T-helper 9 cell (primary cell): ENCODE measurements around the gene NEK1.

Experiments
- DNase-seq: peaks from one replicate; pipeline ENCODE4 v3.0.0-alpha.2; 2020

NEK1 gene

DNA sequence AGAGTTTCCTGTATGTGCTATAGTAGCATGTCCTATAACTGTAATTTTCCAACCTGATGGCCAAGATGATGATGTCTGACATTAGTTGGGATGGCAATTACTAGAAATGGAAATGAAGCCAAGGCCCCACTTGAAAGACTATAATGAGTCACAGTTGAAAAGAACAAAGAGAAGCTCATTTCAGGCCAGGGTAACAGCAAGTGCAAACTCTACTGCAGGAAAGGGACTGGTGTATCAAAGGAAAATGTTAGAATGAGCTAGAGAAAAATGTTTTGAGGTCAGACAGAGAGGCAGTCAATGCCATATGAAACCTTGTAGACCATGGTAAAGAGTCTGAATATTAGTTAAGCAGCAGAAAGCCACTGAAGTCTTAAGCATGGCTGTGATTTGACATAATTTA, 195.4 kb downstream of the NEK1 start:
- no peak for DNase-seq

DNA sequence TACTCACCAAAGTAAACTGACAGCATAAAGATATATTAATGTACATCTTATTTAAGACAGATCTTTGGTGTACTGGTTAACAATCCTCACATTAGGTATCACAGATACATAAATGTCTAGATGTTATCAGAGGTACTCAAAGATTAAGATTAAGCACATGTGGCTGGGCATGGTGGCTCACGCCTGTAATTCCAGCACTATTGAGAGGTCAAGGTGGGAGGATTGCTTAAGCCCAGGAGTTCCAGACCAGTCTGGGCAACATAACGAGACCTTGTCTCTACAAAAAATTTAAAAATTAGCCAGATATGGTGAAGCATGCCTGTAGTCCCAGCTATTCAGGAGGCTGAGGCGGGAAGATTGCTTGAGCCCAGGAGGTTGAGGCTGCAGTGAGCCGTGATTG, 195.9 kb downstream of the NEK1 start:
- DNase-seq = no peak

DNA sequence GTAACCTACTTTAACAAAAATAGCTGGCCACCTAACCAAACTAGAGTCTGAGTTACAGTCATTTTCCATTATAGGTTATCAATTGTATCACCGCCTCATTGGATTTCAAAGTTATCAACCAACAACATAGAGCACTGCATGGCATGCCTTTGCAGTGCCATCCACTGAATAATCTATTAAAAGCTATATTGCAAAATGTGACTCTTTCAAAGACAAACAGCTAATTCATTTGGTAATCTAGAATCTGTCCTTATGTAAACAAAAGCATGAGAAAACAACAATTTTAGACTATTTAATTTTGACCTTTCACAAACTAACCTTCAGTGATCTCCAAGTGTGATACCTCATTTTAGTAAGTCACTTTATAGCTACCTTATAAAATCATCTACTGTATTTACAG, 197.5 kb downstream of the NEK1 start:
- DNase-seq = no peak

DNA sequence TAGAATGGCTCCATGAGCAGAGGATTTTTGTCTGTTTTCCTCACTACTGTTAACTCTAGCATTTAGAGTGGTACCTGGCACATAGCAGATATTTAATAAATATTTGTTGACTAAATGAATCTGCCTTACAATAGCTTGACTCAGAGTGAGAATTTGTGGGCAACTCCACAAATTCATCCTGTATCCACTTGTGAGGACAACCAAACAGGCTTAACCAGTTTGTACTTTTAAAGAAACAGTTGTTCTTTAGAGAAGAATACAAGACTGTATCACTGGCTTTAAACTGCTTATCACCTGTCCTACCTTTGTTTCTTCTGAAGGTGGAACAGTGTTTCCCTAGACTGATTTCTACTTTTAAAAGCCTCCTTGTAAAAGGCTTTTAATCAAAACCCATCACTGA, 200.3 kb downstream of the NEK1 start:
- no peak for DNase-seq

DNA sequence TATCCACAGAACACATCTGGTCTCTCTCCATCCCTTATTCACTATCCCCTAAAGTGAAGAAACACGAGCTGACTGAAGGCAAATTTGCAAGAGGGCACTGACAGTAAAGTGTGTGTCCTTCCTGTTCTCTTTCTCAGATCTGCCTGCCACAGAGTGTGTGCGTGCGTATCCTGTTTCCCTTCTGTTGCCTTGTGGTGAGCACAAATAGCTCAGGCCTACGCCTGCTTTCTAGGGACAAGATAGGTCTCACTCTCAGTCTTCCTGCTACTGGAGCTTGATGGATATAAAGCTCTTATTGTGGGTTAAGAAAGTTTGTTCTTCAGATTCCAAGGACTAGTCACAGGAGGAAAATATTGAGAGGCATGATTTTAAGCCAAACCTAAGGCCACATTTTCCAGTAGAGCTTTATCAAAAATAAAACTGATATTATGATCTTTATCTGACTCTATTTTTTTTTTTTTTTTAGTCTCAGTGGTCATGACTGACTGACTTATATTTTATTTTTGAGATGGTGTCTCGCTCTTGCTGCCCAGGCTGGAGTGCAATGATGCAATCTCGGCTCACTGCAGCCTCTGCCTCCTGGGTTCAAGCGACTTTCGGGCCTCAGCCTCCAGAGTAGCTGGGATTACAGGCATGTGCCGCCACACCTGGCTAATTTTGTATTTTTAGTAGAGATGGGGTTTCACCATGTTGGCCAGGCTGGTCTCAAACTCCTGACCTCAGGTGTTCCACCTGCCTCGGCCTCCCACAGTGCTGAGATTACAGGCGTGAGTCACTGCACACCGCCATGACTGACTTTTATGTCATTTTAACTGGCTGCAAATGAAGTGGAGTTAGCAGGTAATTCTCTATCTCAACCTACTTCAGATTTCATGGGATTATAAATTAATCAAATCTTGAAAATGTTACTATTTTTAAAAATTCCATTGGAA, 201.3 kb downstream of the NEK1 start:
- peak; percentile 4 for DNase-seq

DNA sequence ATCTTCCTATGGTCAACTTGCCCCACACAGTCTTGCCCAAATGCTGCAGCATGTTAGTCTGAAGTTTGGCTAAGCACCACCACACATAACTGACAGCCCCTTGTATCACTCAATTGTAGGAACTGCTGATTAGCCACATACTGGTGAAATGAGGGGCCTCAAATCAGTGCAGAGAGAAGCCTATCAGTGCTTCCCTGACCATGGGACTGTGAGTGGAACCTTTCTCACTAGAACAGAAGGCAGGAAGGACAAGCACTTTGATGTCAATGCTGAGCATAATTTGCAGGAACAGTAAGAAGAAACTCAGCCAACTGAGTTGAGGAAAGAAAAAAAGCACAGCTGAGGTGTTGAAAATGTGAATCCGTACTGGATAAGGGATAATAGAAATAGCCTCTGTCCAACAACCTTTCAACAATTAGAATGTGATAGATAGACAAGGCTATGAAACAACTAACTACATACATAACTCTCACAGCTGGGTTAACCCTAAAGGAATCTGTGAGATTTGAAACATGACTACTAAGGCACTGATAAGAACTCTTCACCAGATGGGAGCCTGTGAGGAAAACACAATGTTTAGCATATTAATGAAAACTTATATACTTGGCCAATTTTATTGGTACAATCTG, 205.1 kb downstream of the NEK1 start:
- no peak for DNase-seq

DNA sequence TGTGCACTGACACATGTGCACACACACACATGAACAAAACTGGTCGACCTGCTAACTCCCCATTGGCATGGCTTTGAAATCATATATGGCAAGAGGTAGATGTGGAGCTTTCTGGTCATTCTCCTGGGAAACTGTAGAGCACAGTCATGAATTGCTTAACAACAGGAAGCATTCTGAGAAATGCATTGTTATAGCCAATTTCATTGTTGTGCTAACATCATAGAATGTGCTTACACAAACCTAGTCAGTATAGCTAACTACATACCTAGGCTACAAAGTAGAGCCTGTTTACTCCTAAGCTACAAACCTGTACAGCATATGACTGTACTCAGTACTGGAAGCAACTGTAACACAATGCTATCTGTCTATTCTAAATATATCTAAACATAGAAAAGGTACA, 207.4 kb downstream of the NEK1 start:
- DNase-seq = no peak

DNA sequence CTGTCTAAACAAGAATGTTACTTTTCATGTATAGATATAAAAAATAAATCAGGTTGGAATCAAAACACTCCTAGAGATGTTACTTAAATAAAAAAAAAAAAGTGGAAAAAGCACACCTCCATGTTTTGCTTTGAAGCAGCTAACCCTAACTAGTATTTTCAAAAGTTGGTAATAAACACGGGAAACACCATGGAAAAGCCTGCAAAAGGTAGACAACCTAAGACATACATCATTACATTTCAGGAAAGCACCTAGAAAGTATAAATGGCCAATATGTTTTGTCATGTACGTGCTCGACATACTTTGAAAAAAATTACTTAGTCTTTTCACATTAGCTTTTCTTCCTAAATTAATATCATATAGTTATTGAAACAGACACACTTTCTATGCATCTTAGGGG, 211.6 kb downstream of the NEK1 start:
- no peak for DNase-seq

DNA sequence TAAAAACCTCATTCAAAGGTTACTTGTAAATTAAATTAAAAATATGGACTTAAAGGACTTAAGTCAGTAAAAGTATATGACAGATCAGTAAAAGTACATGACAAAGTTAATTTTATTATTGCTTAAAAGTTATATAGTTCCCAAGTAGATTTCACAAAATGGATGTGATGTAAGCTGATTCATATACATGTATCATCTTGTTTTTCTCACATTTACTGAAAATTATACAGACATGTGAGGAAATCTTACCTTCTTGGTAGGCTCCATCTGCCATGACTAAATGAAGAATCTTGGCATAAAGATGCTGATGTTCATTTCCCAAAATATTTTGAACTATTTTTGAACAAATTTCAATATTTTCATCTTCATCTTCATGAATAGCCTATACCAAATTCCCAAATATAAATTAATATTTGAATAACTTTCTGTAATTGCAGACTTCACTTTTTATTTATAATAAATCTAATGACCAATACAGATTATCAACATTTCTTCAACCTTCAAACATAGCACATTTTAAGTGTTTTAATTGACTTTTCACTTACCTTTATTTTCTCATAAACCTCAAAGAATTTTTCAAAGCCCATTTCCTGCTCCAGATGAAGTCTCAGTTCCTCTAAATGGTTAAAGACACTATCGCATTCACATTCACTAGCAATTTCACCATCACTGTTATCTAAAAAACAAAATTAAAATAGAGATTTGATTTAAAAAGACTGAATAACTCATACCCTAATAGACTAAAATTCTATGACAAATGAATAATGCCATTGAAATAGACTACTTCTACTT, 212.2 kb downstream of the NEK1 start:
- no peak for DNase-seq

DNA sequence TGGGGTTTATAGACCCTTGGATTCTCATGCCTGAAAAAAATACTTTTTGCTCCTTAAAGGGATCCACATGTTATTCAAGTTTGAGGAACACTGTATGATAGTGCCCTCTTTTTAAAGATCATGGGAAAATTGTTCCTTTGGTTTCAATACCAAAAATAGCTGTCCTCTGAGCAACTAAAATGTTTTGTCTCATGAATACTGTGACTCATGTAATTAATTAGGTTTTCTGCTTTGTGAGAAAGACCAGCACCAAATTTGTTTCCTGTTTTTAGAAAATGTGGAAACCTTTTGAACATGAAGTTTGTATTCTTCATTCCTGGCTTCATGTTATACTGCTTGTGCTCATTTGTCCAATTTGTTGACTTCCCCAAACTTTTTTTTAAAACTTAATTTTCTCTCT, 214.1 kb downstream of the NEK1 start:
- no peak for DNase-seq

DNA sequence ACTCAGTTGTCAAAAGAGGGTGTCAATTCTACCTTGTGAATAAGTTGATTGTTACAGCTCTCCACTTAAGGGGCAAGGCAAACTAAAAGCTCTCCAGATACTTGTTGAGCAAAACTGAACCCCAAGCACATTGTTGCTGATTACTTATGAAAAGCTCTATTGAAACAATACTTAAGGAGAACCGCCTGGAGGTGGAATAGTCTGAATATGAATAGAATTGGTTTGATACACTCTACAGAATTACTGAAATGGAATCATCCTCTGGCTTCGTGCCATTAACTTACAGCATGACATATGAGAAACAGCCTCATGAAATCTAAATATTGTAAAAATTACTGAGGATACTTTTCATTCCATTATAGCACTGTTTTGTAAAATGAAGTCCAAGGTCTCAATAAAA, 214.6 kb downstream of the NEK1 start:
- DNase-seq = no peak

DNA sequence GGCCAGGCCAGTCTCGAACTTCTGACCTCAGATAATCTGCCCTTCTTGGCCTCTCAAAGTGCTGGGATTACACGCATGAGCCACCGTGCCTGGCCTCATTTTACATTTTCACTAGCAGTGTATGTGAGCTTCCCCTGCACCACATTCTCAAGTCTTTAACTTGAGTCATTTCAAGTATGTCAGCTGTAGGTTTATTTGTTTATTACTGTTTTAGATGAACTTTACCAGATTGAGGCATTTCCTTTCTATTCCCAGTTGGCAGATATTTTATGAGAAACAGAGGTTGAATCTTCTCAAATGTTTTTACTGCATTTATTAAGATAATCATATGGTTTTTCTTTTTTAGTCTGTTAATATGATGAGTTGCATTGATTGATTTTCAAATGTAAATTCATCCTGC, 227.0 kb downstream of the NEK1 start:
- DNase-seq = no peak

DNA sequence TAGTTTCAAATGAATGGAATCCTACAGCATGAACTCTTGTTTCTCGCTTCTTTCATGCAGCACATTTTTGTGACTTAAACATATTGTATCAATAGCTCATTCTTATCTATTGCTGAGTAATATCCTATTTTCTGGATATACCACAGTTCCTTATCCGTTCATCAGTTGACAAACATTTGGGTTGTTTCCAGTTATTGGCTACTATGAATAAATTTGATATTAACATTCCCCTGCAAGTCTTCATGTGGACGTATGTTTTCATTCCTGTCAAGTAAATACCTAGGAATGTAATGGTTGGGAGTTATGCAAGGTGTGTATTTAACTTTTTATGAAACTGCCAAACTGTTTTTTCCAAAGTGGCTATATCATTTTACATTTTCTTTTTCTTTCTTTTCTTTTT, 227.6 kb downstream of the NEK1 start:
- no peak for DNase-seq

DNA sequence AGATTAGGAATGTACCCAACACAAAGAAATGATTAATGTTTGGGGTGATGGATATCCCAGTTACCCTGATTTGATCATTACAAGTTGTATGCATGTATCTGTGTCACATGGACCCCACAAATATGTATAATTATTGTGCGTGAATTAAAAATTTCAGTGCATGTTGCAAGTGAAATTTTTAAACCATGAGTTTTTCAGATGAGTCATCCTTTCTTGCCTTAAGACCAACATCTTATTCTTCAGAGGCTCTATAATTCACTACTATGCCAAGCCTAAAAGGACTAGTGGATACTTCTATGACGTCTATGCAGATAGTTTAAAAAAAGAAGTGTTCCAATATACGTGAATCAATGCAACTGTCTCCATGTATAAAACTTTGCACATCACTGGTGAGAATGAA, 228.7 kb downstream of the NEK1 start:
- no peak for DNase-seq

DNA sequence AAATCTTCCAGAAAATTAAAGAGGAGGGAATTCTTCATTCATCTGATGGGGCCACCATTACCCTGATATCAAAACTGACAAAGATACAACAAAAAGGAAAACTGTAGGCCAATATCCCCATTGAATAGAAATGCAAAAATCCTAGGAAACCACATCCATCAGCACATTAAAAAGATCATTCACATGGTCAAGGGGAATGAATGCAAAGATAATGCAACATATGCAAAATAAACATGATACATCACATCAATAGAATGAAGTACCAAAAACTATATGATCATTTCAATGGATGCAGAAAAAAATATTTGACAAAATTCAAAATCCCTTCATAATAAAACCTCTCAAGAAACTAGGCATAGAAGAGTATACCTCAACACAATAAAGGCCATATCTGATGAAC, 232.7 kb downstream of the NEK1 start:
- no peak for DNase-seq

DNA sequence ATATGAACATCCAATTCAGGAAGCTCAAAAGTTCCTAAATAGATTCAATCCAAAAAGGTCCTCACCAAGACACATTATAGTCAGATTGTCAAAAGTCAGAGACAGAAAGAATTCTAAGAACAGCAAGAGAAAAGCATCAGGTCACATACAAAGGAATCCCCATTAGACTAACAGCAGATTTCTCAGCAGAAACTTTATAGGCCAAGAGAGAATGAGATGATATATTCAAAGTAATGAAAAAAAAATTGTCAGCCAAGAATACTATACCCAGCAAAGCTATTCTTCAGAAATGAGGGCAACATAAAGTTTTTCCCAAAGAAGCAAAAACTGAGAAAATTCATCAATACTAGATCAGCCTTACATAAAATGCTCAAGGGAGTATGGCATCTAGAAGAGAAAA, 235.0 kb downstream of the NEK1 start:
- no peak for DNase-seq

DNA sequence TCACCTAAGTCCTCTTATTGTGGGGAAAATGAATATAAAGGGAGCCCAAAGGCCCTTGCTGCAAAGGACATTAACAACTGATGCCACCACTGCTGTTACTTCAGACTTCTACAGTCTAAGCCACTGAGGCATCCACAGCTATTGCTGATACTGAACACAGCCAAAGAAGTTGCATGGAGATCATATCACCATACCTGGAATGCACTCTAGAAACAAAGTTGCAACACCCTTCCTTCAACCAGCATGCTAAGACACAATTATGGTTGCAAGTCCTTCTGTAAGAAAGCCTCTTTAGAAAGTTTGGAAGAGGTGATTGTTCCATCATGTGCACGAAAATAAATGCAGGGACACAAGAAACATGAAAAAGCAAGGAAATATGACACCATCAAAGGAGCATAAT, 236.0 kb downstream of the NEK1 start:
- no peak for DNase-seq

DNA sequence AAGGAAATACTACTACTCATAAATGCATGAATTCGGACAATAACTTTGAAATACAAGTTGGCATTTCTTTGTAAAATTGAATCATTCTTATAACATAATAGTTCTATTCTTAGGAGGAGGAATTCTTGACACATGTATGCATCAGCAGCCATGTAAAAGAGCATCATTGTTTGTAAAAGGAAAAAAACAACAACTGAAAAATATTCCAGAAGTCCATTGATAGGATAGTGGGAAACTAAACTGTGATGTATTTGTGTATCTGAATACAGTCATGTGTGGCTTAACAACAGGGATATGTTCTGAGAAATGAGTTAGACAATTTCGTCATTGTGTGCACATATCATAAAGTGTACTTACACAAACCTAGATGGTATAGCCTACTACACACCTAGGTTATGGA, 239.6 kb downstream of the NEK1 start:
- no peak for DNase-seq

DNA sequence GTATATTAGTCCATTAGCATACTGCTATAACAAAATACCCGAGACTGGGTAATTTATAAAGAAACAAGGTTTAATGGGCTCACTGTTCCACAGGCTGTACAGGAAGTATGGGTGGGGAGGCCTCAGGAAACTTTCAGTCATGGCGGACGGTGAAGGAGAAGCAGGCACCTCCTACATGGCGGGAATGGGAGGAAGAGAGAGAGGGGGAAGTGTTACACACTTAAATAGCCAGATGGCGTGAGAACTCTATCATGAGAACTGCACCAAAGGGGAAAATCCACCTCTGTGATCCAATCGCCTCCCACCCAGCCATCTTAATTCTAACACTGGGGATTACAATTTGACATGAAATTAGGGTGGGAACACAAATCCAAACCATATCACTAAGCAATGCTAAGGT, 242.7 kb downstream of the NEK1 start:
- no peak for DNase-seq

DNA sequence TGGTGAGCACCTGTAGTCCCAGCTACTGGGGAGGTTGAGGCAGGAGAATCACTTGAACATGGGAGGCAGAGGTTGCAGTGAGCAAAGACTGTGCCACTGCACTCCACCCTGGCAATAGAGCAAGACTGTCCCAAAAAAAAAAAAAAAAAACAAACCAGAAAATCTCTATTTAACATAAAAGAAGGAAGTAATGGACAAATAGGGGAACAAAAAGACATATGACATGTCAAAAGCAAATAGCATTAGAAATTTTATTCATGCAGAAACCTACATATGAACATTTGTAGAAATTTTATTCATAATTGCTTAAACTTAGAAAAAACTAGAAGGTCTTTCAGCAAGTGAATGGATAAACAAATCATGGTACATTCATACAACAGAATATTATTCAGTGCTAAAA, 244.6 kb downstream of the NEK1 start:
- no peak for DNase-seq

DNA sequence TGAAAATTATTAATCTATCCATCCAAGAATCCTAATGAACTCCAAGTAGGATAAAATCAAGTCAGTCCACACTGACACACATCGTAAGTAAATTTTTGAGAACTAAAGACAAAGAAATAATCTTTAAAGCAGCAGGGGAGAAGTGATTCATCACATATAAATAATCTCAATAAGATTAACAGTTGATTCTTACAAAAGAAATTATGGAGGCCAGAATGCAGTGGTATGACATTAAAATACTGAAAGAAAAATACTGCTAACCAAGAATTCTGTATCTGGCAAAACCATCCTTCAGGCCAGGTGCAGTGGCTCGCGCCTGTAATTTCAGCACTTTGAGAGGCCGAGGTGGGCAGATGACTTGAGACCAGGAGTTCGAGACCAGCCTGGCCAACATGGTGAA, 245.6 kb downstream of the NEK1 start:
- DNase-seq = no peak

DNA sequence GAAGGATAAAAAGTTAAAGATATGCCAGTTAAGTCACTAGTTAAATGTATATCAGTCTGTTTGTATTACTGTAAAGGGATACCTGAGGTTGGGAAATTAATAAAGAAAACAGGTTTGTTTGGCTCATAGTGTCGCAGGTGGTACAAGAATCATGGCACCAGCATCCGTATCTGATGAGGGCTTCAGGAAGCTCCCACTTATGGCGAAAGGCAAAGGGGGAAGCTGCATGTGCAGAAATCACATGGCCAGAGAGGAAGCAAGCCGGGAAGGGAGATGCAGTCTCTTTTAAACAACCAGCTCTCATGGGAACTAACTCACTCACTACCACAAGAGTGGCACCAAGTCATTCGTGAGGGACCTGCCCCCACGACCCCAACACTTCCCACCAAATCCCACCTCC, 249.8 kb downstream of the NEK1 start:
- no peak for DNase-seq

DNA sequence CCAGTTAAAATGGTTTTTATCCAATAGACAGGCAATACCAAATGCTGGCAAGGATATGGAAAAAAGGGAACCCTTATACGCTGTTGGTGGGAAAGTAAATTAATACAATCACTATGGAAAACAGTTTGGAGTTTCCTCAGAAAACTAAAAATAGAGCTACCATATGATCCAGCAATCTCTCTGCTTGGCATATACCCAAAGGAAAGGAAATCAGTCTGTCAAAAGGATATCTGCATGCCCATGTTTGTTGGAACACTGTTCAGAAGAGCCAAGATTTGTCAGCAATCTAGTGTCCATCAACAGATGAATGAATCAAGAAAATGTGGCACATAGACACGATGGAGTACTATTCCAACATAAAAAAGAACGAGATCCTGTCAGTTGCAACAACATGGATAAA, 250.6 kb downstream of the NEK1 start:
- DNase-seq = no peak

DNA sequence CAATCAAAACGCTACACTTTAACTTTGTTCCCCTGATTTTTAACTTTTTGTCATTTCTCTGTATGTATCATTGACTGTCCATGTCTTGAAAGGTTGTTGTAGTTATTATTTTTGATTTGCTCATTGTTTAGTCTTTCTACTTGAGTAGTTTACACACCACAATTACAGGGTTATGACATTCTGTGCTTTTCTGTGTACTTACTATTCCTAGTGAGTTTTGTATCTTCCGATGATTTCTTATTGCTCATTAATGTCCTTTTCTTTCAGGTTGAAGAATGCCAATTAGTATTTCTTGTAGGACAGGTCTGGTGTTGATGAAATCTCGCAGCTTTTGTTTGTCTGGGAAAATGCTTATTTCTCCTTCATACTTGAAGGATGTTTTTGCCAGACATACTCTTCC, 252.4 kb downstream of the NEK1 start:
- no peak for DNase-seq
